Keratinocyte (primary cell): ENCODE results near the gene ZBTB20. TPM values are rescaled to one million over a fixed set of nuclear protein-coding genes. Genes with fewer than 3 reads are reported as not detected.

Experiments used
- DNase-seq: peaks from one replicate; pipeline ENCODE4 v3.0.0-alpha.2; 2011; ENCODE audit warnings: low read depth, missing footprints, low spot score
- FAIRE-seq: peaks from 2 replicates; lab custom pipeline; 2011; peaks lifted over from hg19 to GRCh38; lab: Jason Lieb, UNC
- H2AFZ ChIP-seq: 2 replicates; pipeline ENCODE4 v1.6.0; 2012; ENCODE audit warnings: low read length, control low read depth, inconsistent platforms; ENCODE audit not compliant: control insufficient read depth
- H3K27ac ChIP-seq: 2 replicates; pipeline ENCODE4 v1.5.1; 2011; ENCODE audit warnings: low read length; ENCODE audit not compliant: control insufficient read depth, insufficient read depth
- H3K27me3 ChIP-seq: 3 replicates; pipeline ENCODE4 v1.6.0; 2011; ENCODE audit warnings: low read length; ENCODE audit not compliant: control insufficient read depth, insufficient read depth; ENCODE audit errors: extremely low read depth
- H3K36me3 ChIP-seq, 2 experiments: 2 replicates in 1 of 2; 3 replicates in 1 of 2; pipeline ENCODE4 v1.5.1; 2011; ENCODE audit warnings: low read length in 2 of 2, mild to moderate bottlenecking in 1 of 2; ENCODE audit not compliant: control insufficient read depth in 2 of 2, insufficient read depth in 2 of 2; ENCODE audit errors: extremely low read depth in 1 of 2
- H3K4me1 ChIP-seq: 3 replicates; pipeline ENCODE4 v1.5.1; 2011; ENCODE audit warnings: low read length; ENCODE audit not compliant: control insufficient read depth, insufficient read depth; ENCODE audit errors: extremely low read depth
- H3K4me2 ChIP-seq: 3 replicates; pipeline ENCODE4 v1.6.0; 2011; ENCODE audit warnings: low read depth, low read length; ENCODE audit not compliant: control insufficient read depth, insufficient read depth; ENCODE audit errors: extremely low read depth
- H3K4me3 ChIP-seq, 3 experiments: fragments of 200-600 bp in 1 of 3; sonication (generic) in 1 of 3; 2 replicates in 2 of 3; 3 replicates in 1 of 3; pipeline ENCODE4 v1.5.1; 2011 to 2016; ENCODE audit warnings: low read length in 3 of 3, mild to moderate bottlenecking in 3 of 3, control low read depth in 2 of 3, inconsistent platforms in 1 of 3, low read depth in 1 of 3, mixed read lengths in 1 of 3, mixed run types in 1 of 3, moderate library complexity in 1 of 3; ENCODE audit not compliant: control insufficient read depth in 2 of 3, insufficient read depth in 2 of 3; ENCODE audit errors: extremely low read depth in 1 of 3
- H3K79me2 ChIP-seq: 2 replicates; pipeline ENCODE4 v1.6.0; 2012; ENCODE audit warnings: low read length; ENCODE audit not compliant: control insufficient read depth, insufficient read depth
- H3K9ac ChIP-seq: 3 replicates; pipeline ENCODE4 v1.6.0; 2011; ENCODE audit warnings: low read length; ENCODE audit not compliant: control insufficient read depth, insufficient read depth; ENCODE audit errors: extremely low read depth
- H3K9me1 ChIP-seq: 3 replicates; pipeline ENCODE4 v1.6.0; 2011; ENCODE audit warnings: low read length; ENCODE audit not compliant: control insufficient read depth, insufficient read depth; ENCODE audit errors: extremely low read depth
- H3K9me3 ChIP-seq: 2 replicates; pipeline ENCODE4 v1.5.1; 2012; ENCODE audit warnings: low read depth, low read length; ENCODE audit not compliant: control insufficient read depth
- H4K20me1 ChIP-seq: 3 replicates; pipeline ENCODE4 v1.6.0; 2011; ENCODE audit warnings: low read length; ENCODE audit not compliant: control insufficient read depth, insufficient read depth; ENCODE audit errors: extremely low read depth
- CTCF ChIP-seq, 3 experiments: IDR thresholded peaks in 1 of 3; conservative IDR thresholded peaks in 1 of 3; optimal IDR thresholded peaks in 1 of 3; 2 replicates in 2 of 3; 3 replicates in 1 of 3; pipeline versions ENCODE3 to v1.5.1; 2011; ENCODE audit warnings: low read length in 3 of 3, mild to moderate bottlenecking in 3 of 3, moderate library complexity in 2 of 3, control low read depth in 1 of 3, inconsistent platforms in 1 of 3; ENCODE audit not compliant: insufficient read depth in 2 of 3; ENCODE audit errors: extremely low read depth in 1 of 3
- EZH2 ChIP-seq: IDR thresholded peaks from one replicate; pipeline ENCODE4 v1.6.1; 2012; ENCODE audit warnings: inconsistent platforms, mild to moderate bottlenecking, low read length, moderate library complexity
- dilution Hi-C: fragments of 300-500 bp; cut with MboI; formaldehyde crosslinking; loops from one replicate; pipeline ENCODE4 v1.7.0; 2020; ENCODE audit warnings: low sequenced_read_pairs; ENCODE audit not compliant: extremely low pct_ligation_motif_present
- polyA plus RNA-seq, 5 experiments: library from polyadenylated mRNA; depleted of rRNA in 3 of 5; stranded (reverse) in 3 of 5; stranded (forward) in 1 of 5; unstranded in 1 of 5; fragments of >200 nt; gene quantifications; 1 replicate in 1 of 5; 2 replicates in 3 of 5; 3 replicates in 1 of 5; pipeline versions ENCODE4 v1.2.1 to v1.2.3, GENCODE V29; 2011 to 2012; ENCODE audit warnings: missing spikeins in 2 of 5, low read depth in 1 of 5, low replicate concordance in 1 of 5

ZBTB20 gene
- polyA plus RNA-seq, 1 donor (not counting 4 experiments of a cell fraction or from before 2014, with no cell fraction given): 0.52 TPM

- Histone ChIP-seq H3K4me1 (peaks cover 16% of the 10 kb centered on the region), H3K79me2 (no peaks in the 10 kb centered on the region), H3K27ac (peak overlapping the region; percentile 90), H3K36me3 (no peaks in the 10 kb centered on the region), H3K27me3 (no peaks in the 10 kb centered on the region), H3K9me3 (no peaks in the 10 kb centered on the region), H3K4me2 (peak overlapping the region; percentile 70), H2AFZ (peak overlapping the region; percentile 72), H4K20me1 (no peaks in the 10 kb centered on the region), H3K9ac (peak overlapping the region; percentile 66), H3K9me1 (no peaks in the 10 kb centered on the region), H3K4me3 (no peak overlapping the region)
- DNase-seq (no peak), FAIRE-seq (peak; percentile 88)
- TF ChIP-seq CTCF (optimal IDR thresholded peaks at IDR 0.05 in 1 of 3, IDR thresholded peaks at IDR 0.05 in 1 of 3, conservative IDR thresholded peaks at IDR 0.05 in 1 of 3; ENCODE audit: extremely low read depth in 1 of 3, insufficient read depth in 2 of 3, low read length in 3 of 3) (no peak), EZH2 (no peak)
- dilution Hi-C loops: no loop called here
These were observed 440.4 kb downstream of the ZBTB20 start for GRCh38 chr3:114706591-114707232.

GRCh38 chr3:114700637-114701234 lies 446.4 kb downstream of the ZBTB20 start:
- Histone ChIP-seq H3K4me2 (no peak overlapping the region), H3K4me1 (no peaks in the 10 kb centered on the region), H3K9me1 (no peaks in the 10 kb centered on the region), H3K27me3 (no peaks in the 10 kb centered on the region), H3K36me3 (no peaks in the 10 kb centered on the region), H2AFZ (no peak overlapping the region), H3K79me2 (no peaks in the 10 kb centered on the region), H3K27ac (no peak overlapping the region), H3K4me3 (no peak overlapping the region), H3K9me3 (no peaks in the 10 kb centered on the region), H3K9ac (no peak overlapping the region), H4K20me1 (no peaks in the 10 kb centered on the region)
- dilution Hi-C loops: no loop called here
- no peak for TF ChIP-seq CTCF (optimal IDR thresholded peaks at IDR 0.05 in 1 of 3, IDR thresholded peaks at IDR 0.05 in 1 of 3, conservative IDR thresholded peaks at IDR 0.05 in 1 of 3; ENCODE audit: extremely low read depth in 1 of 3, insufficient read depth in 2 of 3, low read length in 3 of 3)
- TF ChIP-seq EZH2: no peak
- DNase-seq (no peak), FAIRE-seq (no peak)
